NB4 (cell line): ENCODE results near the gene EPS15.

Experiments
- MYC ChIP-seq: IDR thresholded peaks from 2 replicates; pipeline ENCODE4 v1.6.1; 2011; ENCODE audit warnings: low read depth, low read length
- POLR2A ChIP-seq: IDR thresholded peaks from 2 replicates; pipeline ENCODE4 v1.6.1; 2011; ENCODE audit warnings: mild to moderate bottlenecking; ENCODE audit not compliant: insufficient read length; ENCODE audit errors: extremely low read depth
- TF ChIP-seq, protein P1 (sequence below): IDR thresholded peaks from 2 replicates; pipeline ENCODE4 v1.6.1; 2011; ENCODE audit warnings: low read depth, low read length
- TF ChIP-seq, protein P2 (sequence below): IDR thresholded peaks from one replicate; pipeline ENCODE4 v1.5.1; 2012; ENCODE audit warnings: low read depth, low read length

DNA sequence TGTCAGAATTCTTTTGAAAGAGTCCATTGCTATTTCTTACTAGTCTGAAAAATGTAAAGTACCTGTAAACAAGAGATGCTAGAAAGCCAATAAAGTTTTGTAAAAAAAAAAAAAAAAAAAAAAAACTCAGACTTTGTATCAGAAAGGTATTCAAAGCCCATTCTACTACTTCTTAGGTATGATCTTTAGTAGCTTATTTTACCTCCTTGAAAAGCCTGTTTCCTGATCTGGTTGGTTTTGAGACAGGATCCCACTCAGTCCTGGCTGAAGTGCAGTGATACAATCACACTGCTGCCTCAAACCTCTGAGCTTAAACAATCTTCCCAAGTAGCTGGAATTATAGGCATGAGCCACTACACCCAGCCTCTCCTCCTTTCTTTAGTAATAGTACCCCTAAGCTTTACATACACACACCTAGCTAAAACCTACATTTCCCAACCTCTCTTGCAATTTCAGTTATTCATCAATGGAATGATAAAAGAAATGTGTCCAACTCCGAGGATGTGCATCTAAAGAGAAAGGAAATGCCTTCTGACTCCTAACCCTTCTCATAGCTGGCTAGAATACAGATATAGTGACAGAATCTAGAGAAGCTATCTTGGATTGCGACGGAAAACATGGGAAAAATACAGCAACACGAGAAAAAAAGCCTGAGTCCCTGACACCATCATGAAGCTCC is 30.6 kb downstream of the EPS15 start:
- TF ChIP-seq, protein P1, sequence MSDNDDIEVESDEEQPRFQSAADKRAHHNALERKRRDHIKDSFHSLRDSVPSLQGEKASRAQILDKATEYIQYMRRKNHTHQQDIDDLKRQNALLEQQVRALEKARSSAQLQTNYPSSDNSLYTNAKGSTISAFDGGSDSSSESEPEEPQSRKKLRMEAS: no peak
- TF ChIP-seq, protein P2, sequence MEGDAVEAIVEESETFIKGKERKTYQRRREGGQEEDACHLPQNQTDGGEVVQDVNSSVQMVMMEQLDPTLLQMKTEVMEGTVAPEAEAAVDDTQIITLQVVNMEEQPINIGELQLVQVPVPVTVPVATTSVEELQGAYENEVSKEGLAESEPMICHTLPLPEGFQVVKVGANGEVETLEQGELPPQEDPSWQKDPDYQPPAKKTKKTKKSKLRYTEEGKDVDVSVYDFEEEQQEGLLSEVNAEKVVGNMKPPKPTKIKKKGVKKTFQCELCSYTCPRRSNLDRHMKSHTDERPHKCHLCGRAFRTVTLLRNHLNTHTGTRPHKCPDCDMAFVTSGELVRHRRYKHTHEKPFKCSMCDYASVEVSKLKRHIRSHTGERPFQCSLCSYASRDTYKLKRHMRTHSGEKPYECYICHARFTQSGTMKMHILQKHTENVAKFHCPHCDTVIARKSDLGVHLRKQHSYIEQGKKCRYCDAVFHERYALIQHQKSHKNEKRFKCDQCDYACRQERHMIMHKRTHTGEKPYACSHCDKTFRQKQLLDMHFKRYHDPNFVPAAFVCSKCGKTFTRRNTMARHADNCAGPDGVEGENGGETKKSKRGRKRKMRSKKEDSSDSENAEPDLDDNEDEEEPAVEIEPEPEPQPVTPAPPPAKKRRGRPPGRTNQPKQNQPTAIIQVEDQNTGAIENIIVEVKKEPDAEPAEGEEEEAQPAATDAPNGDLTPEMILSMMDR: no peak
- TF ChIP-seq POLR2A (no peak), MYC (no peak)
